HG03342 (cell line): ENCODE measurements around the gene ARHGAP8.

Experiments used
- ATAC-seq: cut with Tn5 transposase; IDR thresholded peaks from one replicate; pipeline ENCODE4 v1.9.1; 2021; ENCODE audit warnings: mild to moderate bottlenecking, moderate library complexity; ENCODE audit not compliant: unreplicated experiment

ARHGAP8 gene

GRCh38 chr22:44764974-44765373 lies 12.6 kb downstream of the ARHGAP8 start:
- ATAC-seq = no peak

DNA sequence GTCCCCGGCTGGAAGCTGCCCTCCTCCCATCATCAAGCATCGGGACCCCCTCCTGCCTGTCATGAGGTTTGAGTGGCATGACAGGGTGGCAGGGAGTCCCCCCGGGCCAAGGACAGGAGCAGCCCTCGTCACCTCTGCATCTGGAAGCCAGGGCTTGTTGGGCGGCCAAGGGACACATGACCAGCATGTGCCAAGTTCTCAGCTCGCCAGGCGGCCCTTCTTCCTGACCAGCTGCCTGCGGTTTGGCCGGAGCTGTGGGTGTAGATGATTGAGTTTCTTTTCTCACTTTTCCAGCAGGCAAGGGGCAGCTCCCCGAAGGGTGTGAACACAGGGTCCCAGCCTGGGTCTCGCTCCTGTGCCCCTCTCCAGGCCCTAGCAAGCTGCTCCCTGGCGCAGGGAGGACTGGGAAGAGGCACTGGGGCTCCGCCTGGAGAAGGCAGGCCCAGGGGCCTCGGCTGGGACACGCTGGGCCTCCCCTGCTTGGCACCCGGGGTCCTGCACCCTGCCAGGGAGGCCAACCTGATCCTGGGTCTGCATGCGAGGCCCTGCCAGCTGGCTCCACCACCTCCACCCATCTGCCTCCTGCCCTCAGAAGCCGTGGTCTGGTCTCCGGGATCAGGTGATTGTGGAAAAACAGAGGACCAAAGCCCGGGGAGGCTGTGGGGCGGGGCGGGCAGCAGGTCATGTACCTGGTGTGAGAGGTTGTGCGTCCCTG lies 13.4 kb downstream of the ARHGAP8 start:
- no peak for ATAC-seq

DNA sequence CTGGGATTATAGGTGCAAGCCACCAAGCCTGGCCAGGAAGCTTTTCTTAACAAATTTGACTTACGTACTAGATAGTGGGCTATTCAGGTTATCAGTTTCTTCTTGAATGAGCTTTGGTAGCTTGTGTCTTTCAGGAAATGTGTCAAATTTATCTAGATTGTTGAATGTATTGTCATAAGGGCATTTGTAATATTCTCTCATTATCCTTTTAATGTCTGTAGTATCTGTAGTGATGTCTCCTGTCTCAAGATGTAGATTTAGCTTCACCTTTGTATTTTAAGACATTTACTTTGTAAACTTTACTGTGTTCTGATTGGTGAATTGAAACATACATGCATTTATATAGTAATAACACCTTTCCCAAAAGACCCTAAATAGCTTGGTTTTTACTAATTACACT lies 20.7 kb downstream of the ARHGAP8 start:
- no peak for ATAC-seq

- no peak for ATAC-seq
Measured at GRCh38 chr22:44775862-44776261, 23.5 kb downstream of the ARHGAP8 start.

GRCh38 chr22:44776605-44777363 lies 24.4 kb downstream of the ARHGAP8 start:
- no peak for ATAC-seq

DNA sequence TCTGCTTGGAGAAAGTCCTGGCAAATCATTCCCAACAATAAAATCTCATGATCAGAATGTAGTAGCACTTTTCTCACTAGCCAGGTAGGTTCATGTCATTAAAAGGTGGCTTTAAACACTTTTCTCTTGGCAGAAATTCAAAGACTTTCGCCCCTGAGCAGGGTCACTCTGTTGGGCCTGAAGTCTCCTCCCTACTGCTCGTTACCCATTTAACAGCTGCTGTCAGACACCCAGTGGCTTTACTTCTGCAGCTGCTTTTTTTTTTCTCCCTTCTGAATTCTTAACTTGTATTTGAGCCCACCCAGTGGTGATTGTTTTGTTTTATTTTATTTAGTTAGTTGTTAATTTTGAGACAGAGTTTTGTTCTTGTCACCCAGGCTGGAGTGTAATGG lies 25.0 kb downstream of the ARHGAP8 start:
- ATAC-seq = no peak

DNA sequence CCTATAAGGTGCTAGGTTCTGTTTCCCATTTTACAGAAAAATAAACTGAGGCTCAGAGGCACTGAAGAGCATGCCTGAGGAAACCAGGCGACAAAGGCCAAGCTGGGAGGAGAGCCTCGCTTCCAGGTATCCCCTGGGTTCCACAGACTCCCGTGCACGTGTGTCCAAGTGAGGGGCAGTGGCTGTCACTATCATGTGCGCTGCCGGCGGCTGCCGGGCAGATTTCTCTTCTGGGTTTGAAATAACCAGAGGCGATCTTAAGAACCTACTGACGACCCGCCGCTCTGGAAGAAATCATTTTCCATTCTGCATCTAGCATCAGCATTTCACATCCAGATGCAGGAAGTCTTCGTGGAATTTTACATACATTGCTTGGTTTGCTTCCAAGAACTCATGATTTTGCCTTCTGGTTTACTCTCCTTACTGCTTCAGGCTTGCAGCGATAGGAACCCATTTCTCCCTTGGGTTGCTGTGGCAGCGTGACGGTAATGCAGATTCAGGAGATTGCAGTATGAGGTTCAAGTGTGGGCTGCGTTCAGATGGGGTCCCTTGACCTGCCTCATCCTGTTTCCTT lies 28.6 kb downstream of the ARHGAP8 start:
- ATAC-seq = no peak

GRCh38 chr22:44782363-44782963 lies 30.1 kb downstream of the ARHGAP8 start:
- ATAC-seq = no peak

- no peak for ATAC-seq
Measured at GRCh38 chr22:44783091-44783490, 30.7 kb downstream of the ARHGAP8 start.

DNA sequence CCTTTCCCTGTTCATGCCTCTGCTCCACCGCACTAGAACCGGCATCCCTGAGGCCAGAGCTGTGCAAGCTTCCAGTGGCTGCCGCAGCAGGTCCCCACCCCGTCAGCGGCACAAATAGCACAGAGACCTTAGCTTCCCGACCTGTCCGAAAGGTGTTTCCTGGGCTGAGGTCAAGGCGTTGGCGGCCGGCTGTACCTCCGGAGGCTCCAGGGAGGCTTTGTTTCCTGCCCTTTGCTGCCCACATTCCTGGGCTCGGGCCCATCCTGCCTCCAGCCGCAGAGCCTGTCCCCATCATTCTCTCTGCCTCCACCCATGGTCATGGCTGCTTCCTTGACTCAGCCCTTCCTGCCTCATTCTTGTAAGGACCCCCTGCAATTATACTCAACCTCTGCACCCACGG lies 31.2 kb downstream of the ARHGAP8 start:
- ATAC-seq = no peak

GRCh38 chr22:44786136-44786535 lies 33.8 kb downstream of the ARHGAP8 start:
- no peak for ATAC-seq

DNA sequence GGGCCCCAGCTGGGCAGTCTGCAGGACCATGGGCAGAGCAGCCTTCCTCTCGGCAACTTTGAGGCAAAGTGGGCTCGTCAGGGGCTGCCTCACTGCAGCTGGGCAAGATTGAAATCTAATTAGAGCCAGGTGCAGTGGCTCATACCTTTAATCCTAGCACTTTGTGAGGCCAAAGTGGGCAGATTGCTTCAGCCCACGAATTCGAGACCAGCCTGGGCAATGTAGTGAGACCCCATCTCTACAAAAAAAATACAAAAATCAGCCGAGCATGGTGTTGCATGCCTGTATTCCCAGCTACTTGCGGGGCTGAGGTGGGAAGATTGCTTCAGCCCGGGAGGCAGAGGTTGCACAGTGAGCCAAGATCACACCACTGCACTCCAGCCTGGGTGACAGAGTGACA lies 34.2 kb downstream of the ARHGAP8 start:
- no peak for ATAC-seq

DNA sequence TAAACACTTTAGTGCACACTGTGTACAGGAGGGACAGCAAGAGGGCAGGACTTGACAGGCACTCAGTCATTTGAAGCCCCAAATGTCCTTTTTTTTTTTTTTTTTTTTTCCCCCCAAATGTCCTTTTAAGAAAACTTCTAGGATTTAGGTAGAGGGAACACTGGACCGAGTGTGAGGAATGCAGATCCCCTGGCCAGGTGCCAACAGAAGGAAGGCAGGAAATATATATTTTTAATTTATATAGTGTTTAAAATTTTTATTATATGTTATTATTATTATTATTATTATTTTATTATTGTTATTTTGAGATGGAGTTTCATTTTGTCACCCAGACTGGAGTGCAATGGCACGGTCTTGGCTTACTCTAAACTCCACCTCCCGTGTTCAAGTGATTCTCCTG lies 35.5 kb downstream of the ARHGAP8 start:
- no peak for ATAC-seq

GRCh38 chr22:44793106-44793505 lies 40.7 kb downstream of the ARHGAP8 start:
- no peak for ATAC-seq

DNA sequence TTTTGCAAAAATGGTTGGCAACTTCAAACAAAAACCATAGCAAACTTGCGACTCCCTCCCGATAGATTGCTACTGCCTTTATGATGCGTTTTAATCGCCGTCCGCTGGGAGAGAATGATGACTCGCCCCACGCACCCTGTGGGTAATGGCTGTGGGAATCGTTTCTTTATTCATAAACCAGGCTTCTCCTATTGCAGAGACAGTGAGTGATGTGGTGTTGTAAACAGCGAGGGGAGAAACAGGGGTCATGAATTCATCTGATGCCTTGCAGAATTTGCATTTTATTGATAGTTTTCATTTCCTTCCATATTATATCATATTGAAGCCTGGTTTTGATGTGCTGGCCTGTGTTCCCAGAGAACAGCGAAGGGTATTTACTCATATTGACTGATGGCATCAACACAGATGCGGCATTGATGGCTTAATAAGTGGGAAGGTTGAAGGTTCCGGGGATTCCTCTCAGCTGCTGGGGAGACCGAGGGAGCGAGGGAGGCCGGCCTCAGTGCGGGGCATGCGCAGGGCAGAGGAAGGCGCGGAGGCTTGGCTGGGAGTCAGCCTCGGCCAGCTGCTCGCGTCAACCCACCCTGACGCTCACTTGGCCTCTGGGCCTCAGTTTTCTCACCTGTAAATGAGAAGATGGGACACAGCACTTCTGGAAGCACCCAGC lies 41.3 kb downstream of the ARHGAP8 start:
- ATAC-seq = no peak

- no peak for ATAC-seq
Measured at GRCh38 chr22:44795701-44796630, 43.6 kb downstream of the ARHGAP8 start.

GRCh38 chr22:44797181-44797725 lies 44.9 kb downstream of the ARHGAP8 start:
- ATAC-seq = no peak

DNA sequence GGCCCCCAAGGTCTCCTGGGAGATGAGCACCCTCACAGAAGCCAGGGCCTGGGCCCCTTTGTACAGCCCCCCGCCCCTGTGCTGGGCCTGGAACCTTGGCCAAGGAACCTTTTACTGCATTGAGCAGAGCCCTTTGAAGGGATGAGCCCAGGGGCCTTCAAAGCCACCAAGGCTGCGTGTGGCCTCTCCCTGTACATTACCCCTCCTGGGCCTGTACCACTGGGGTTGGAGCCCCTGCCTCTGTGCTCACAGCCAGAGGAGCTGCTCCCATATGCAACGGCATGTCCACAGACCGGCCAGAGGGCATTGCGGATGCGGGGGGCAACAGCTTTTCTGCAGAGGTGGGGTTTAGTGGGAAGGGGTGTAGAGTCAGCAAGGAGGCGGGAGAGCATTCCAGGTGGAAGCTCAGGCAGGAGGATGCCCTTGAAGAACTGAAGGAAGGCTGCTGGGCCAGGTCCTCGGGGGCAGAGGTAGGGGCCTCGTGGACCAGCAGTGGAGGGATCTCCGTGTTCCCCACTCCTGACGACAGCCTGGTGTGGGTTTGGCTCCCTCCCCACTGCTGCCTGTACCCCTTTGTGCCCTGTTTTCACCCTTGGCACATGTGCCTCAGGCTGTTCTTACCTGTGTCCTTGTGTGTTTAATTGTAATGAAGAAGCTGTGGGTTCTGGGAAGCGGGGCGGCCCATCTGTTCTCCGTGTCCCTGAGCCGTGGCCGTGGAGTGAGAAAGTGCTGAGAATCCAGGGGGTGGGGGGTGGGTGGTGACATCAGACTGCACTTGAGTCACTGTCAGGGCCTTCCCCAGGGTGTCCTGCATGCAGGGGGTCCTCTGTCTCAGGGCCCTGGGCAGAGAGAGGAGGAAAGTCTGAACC lies 46.9 kb downstream of the ARHGAP8 start:
- no peak for ATAC-seq
